Body of pancreas (tissue), 4 donors: ENCODE data around the gene LRCH1.

Experiments
- POLR2A ChIP-seq, 3 donors: fragments of 450-650 bp; IDR thresholded peaks; one replicate each; pipeline ENCODE4 v1.6.1; 2016; ENCODE audit warnings: antibody characterized with exemption in 3 of 3, mild to moderate bottlenecking in 2 of 3
- TF ChIP-seq, protein P1 (sequence below), 7 experiments: fragments of 450-650 bp in 4 of 7; fragments of 200-600 bp in 3 of 7; sonication (generic) in 3 of 7; IDR thresholded peaks; one replicate each; pipeline ENCODE4 v1.5.1; 2016 to 2019; ENCODE audit warnings: antibody characterized with exemption in 7 of 7

DNA sequence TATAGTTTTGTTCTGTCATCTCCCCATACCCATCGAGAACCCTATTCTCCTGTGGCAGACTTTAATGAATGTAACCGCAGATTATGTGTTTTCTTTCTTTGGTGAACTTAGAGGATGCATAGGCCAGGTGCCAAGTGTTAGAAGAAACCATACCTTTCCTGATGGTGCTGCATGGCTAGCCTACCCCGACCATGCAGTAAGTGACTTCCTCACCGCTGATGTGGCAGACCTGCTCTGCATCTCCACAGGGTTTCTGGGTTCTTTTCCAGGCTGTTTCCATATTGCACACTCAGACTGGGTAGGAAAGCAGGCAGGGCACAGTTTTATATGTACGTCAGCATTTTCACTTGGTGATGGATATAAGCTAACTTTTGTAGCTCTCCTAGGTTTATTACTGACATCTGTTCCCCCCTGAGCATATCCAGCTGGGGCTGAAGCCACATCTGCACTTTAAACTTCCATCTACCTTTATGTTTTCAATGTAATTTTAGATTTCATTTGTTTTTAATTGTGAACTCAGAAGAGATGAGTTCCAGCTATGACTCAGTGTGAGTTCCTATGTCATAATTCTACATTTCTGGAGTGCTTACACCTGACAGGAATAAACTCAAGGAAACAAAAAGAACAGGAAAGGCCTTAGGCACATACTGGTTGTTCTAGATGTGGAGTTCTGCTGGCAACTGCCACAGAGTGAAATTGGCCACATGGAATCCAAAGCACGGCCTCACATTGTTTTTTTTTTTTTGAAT, 42.3 kb downstream of the LRCH1 start:
- TF ChIP-seq, protein P1, sequence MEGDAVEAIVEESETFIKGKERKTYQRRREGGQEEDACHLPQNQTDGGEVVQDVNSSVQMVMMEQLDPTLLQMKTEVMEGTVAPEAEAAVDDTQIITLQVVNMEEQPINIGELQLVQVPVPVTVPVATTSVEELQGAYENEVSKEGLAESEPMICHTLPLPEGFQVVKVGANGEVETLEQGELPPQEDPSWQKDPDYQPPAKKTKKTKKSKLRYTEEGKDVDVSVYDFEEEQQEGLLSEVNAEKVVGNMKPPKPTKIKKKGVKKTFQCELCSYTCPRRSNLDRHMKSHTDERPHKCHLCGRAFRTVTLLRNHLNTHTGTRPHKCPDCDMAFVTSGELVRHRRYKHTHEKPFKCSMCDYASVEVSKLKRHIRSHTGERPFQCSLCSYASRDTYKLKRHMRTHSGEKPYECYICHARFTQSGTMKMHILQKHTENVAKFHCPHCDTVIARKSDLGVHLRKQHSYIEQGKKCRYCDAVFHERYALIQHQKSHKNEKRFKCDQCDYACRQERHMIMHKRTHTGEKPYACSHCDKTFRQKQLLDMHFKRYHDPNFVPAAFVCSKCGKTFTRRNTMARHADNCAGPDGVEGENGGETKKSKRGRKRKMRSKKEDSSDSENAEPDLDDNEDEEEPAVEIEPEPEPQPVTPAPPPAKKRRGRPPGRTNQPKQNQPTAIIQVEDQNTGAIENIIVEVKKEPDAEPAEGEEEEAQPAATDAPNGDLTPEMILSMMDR (IDR thresholded peaks at IDR 0.05), result no peak
- no peak for TF ChIP-seq POLR2A (IDR thresholded peaks at IDR 0.05)
